ENCODE results near the gene EPSTI1.

EPSTI1 gene

GRCh38 chr13:43020794-43021193 lies 28.8 kb upstream of the EPSTI1 start:
- DNase-seq = no peak
- Histone ChIP-seq H3K27me3 (no peaks in the 10 kb centered on the region), H3K4me3 (ENCODE audit: low read depth, low read length) (no peak overlapping the region), H3K4me1 (no peaks in the 10 kb centered on the region), H3K36me3 (no peaks in the 10 kb centered on the region), H3K9me3 (no peaks in the 10 kb centered on the region)
- TF ChIP-seq, protein P1, sequence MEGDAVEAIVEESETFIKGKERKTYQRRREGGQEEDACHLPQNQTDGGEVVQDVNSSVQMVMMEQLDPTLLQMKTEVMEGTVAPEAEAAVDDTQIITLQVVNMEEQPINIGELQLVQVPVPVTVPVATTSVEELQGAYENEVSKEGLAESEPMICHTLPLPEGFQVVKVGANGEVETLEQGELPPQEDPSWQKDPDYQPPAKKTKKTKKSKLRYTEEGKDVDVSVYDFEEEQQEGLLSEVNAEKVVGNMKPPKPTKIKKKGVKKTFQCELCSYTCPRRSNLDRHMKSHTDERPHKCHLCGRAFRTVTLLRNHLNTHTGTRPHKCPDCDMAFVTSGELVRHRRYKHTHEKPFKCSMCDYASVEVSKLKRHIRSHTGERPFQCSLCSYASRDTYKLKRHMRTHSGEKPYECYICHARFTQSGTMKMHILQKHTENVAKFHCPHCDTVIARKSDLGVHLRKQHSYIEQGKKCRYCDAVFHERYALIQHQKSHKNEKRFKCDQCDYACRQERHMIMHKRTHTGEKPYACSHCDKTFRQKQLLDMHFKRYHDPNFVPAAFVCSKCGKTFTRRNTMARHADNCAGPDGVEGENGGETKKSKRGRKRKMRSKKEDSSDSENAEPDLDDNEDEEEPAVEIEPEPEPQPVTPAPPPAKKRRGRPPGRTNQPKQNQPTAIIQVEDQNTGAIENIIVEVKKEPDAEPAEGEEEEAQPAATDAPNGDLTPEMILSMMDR (IDR thresholded peaks at IDR 0.05; ENCODE audit: low read depth, low read length) = no peak

GRCh38 chr13:43019811-43020210 lies 27.8 kb upstream of the EPSTI1 start:
- no peak for DNase-seq
- H3K9me3 ChIP-seq = no peaks in the 10 kb centered on the region
- TF ChIP-seq, protein P1 (IDR thresholded peaks at IDR 0.05; ENCODE audit: low read depth, low read length) = no peak
- H3K4me3 ChIP-seq (ENCODE audit: low read depth, low read length) = no peak overlapping the region
- no peaks in the 10 kb centered on the region for H3K36me3 ChIP-seq
- no peaks in the 10 kb centered on the region for H3K27me3 ChIP-seq
- no peaks in the 10 kb centered on the region for H3K4me1 ChIP-seq

DNA sequence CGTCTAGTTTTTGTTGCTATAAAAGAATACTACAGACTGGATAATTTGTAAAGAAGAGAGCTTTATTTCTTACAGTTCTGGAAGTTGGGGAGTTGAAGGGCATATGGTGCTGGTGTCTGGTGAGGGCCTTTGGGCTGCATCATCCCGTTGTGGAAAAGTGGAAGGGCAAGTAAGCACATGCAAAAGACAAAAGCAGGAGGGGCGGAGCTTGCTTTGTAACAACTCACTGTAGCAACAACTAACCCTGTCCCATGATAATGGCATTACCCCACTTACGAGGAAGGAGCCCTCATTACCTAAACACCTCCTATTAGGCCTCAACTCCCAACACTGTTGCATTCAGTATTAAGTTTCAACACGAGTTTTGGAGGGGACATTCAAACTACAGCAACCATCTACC lies 24.2 kb upstream of the EPSTI1 start:
- TF ChIP-seq, protein P1 (IDR thresholded peaks at IDR 0.05; ENCODE audit: low read depth, low read length) = no peak
- Histone ChIP-seq H3K36me3 (no peaks in the 10 kb centered on the region), H3K27me3 (no peaks in the 10 kb centered on the region), H3K4me3 (ENCODE audit: low read depth, low read length) (no peak overlapping the region), H3K4me1 (peaks cover 19% of the 10 kb centered on the region), H3K9me3 (no peaks in the 10 kb centered on the region)
- no peak for DNase-seq

DNA sequence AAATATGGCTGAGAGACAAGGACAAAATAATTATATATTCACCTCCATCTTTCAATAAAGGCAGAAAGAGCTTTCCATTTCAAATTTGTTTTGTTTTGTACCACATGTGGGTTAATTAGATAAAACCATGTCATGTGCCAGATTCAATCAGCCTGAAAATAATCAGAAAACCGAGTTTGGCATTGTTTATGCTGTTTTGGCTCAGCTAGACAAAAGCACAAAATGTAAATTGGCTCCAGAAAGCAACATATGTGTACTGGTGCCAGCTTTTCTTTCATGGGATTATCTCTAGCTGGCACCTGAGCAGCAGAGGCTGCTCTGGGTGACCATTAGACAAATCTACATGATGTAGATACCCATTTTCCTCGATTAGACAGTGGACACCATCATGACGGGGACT lies 22.1 kb upstream of the EPSTI1 start:
- Histone ChIP-seq H3K36me3 (no peaks in the 10 kb centered on the region), H3K9me3 (no peaks in the 10 kb centered on the region), H3K4me3 (ENCODE audit: low read depth, low read length) (no peak overlapping the region), H3K27me3 (no peaks in the 10 kb centered on the region), H3K4me1 (peaks cover 19% of the 10 kb centered on the region)
- TF ChIP-seq, protein P1 (IDR thresholded peaks at IDR 0.05; ENCODE audit: low read depth, low read length) = no peak
- no peak for DNase-seq

DNA sequence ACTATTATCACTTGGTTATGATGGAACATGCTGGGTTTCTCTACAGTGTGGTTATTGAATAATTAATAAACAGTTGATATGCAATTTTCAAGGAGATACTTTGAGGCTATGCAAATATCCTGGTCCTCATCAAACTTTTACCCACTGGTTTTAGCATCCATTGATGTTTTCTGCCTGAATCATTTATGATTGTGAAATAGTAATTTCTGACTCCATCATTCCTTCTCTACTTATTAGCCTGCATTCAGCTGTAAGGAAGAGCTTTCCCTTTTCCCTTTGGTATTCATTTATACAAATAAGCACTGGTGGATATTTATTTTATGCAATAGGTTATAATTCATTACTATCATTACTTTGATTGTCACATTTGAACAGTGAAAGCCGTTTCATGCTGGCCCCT lies 17.5 kb upstream of the EPSTI1 start:
- H3K4me3 ChIP-seq (ENCODE audit: low read depth, low read length) = no peak overlapping the region
- DNase-seq = no peak
- TF ChIP-seq, protein P1 (IDR thresholded peaks at IDR 0.05; ENCODE audit: low read depth, low read length) = no peak
- no peaks in the 10 kb centered on the region for H3K27me3 ChIP-seq
- no peaks in the 10 kb centered on the region for H3K36me3 ChIP-seq
- peaks cover 17% of the 10 kb centered on the region for H3K4me1 ChIP-seq
- no peaks in the 10 kb centered on the region for H3K9me3 ChIP-seq

GRCh38 chr13:43008596-43008995 lies 16.6 kb upstream of the EPSTI1 start:
- H3K4me1 ChIP-seq = peaks cover 10% of the 10 kb centered on the region
- no peaks in the 10 kb centered on the region for H3K9me3 ChIP-seq
- TF ChIP-seq, protein P1 (IDR thresholded peaks at IDR 0.05; ENCODE audit: low read depth, low read length) = no peak
- no peaks in the 10 kb centered on the region for H3K36me3 ChIP-seq
- no peaks in the 10 kb centered on the region for H3K27me3 ChIP-seq
- no peak overlapping the region for H3K4me3 ChIP-seq (ENCODE audit: low read depth, low read length)
- DNase-seq = no peak
